ENCODE data around the gene GABRB2. TPM values are rescaled to one million over a fixed set of nuclear protein-coding genes. Genes with fewer than 3 reads are reported as not detected.

Gene GABRB2
- total RNA-seq, 1 experiment from 2014 or later = not detected

- ATAC-seq = no peak
- intact Hi-C loops (cut with micrococcal nuclease) = no loop called here
- RAD21 ChIA-PET (ENCODE audit: low non-redundant PET in 1 of 2, low total read pairs in 2 of 2, uncharacterized antibody in 2 of 2, unreplicated experiment in 2 of 2) = no interaction called here
These were observed 161.5 kb downstream of the GABRB2 start for GRCh38 chr5:161385027-161385426.

More at GRCh38 chr5:161385027-161385426, 161.5 kb downstream of the GABRB2 start:
- Histone ChIP-seq H3K4me2 (ENCODE audit: low read length) (no peak overlapping the region), H3K27me3 (ENCODE audit: insufficient read depth, low read length) (no peaks in the 10 kb centered on the region), H3K9me3 (ENCODE audit: control insufficient read depth in 1 of 2, insufficient read depth in 1 of 2, low read depth in 1 of 2, low read length in 2 of 2) (no peaks in the 10 kb centered on the region; a peak in 1 of 4 replicates), H3K79me2 (ENCODE audit: insufficient read depth, low read length) (no peaks in the 10 kb centered on the region), H3K9ac (ENCODE audit: low read length) (no peak overlapping the region), H3K36me3 (ENCODE audit: control insufficient read depth in 1 of 2, insufficient read depth in 2 of 2, low read length in 2 of 2) (no peaks in the 10 kb centered on the region), H3K27ac (ENCODE audit: low read depth, low read length) (no peak overlapping the region), H3K4me1 (ENCODE audit: control insufficient read depth in 1 of 2, insufficient read depth in 2 of 2, low read length in 2 of 2) (no peaks in the 10 kb centered on the region), H2AFZ (ENCODE audit: low read depth, low read length, poor library complexity, severe bottlenecking) (no peak overlapping the region), H4K20me1 (ENCODE audit: insufficient read depth) (no peaks in the 10 kb centered on the region; the same call in 1 of the 2 replicates), H3K4me3 (replicated peaks in 1 of 2; ENCODE audit: low read depth in 1 of 2, low read length in 2 of 2) (no peak overlapping the region), H3K9me2 (ENCODE audit: insufficient read depth) (no peaks in the 10 kb centered on the region)
- no TSS peak for BruUV-seq (replicated peaks)
- no peak for DNase-seq (ENCODE audit: low read depth, low spot score)
- TF ChIP-seq ATF3 (IDR thresholded peaks at IDR 0.05) (no peak), EZH2phosphoT487 (IDR thresholded peaks at IDR 0.05; ENCODE audit: borderline replicate concordance) (no peak), SP1 (IDR thresholded peaks at IDR 0.05; ENCODE audit: low read depth) (no peak), JUND (IDR thresholded peaks at IDR 0.05) (no peak), POLR2A (IDR thresholded peaks at IDR 0.05; ENCODE audit: borderline replicate concordance, extremely low read depth, insufficient read depth, insufficient read length) (no peak), EGR1 (IDR thresholded peaks at IDR 0.05; ENCODE audit: low read depth) (no peak), ZNF274 (IDR thresholded peaks at IDR 0.05; ENCODE audit: low read depth, low read length) (no peak), POLR2AphosphoS5 (IDR thresholded peaks at IDR 0.05; ENCODE audit: low read depth, low read length) (no peak), CBX3 (IDR thresholded peaks at IDR 0.05; ENCODE audit: low read depth) (no peak), FOSL1 (IDR thresholded peaks at IDR 0.05; ENCODE audit: low read depth) (no peak), REST (IDR thresholded peaks at IDR 0.05; ENCODE audit: low read depth) (no peak), YY1 (IDR thresholded peaks at IDR 0.05; ENCODE audit: extremely low read depth, insufficient replicate concordance, low read depth, low read length) (no peak), EZH2 (IDR thresholded peaks at IDR 0.05) (no peak), ELF1 (IDR thresholded peaks at IDR 0.05; ENCODE audit: borderline replicate concordance, low read depth) (no peak), RAD21 (IDR thresholded peaks at IDR 0.05; ENCODE audit: low read depth) (no peak), ZFX (IDR thresholded peaks at IDR 0.05) (no peak), SRF (IDR thresholded peaks at IDR 0.05; ENCODE audit: low read depth) (no peak), TCF7L2 (IDR thresholded peaks at IDR 0.05; ENCODE audit: borderline replicate concordance, extremely low read depth, insufficient read depth, insufficient read length) (no peak), MAX (IDR thresholded peaks at IDR 0.05) (no peak)
- ChIA-PET POLR2A (no interaction called here), CTCF (no interaction called here)
